Right atrium auricular region (tissue), 2 donors: ENCODE measurements around the gene FAM156A. TPM values are rescaled to one million over a fixed set of nuclear protein-coding genes. Genes with fewer than 3 reads are reported as not detected.

Experiments used
- total RNA-seq, 2 donors: library from RNA; depleted of rRNA; stranded (reverse); fragments of >200 nt; gene quantifications; one replicate each; pipeline ENCODE4 v1.1.0, GENCODE V29; 2016

FAM156A gene
- total RNA-seq, 2 donors from 2014 or later = 4.3 to 8.7 TPM

Other genes with a start within 250 kb of the FAM156A start
- gene SSX2B, start 207.3 kb downstream of the FAM156A start, total RNA-seq = not detected
- not detected for gene SPANXN5, start 161.1 kb downstream of the FAM156A start, total RNA-seq
- gene XAGE5, start 147.2 kb downstream of the FAM156A start, total RNA-seq = not detected
- not detected for gene XAGE3, start 90.4 kb downstream of the FAM156A start, total RNA-seq
- gene FAM156B, start 61.2 kb downstream of the FAM156A start, total RNA-seq = 10 to 100 TPM; 11.2 to 11.9 TPM
- gene GPR173, start 90.3 kb upstream of the FAM156A start, total RNA-seq = 1 to 10 TPM in 1 of 2 donors, under 1 TPM in 1; 0.93 to 2.4 TPM
- 10 to 100 TPM; 39.9 to 44.0 TPM for gene TSPYL2, start 123.8 kb upstream of the FAM156A start, total RNA-seq
- gene KANTR, start 135.6 kb upstream of the FAM156A start, total RNA-seq = 1 to 10 TPM; 3.3 to 6.0 TPM